ENCODE results near the gene SPRYD3.
"Not testable (repeated sequence)": the region's sequence is repeated elsewhere in the genome, so short reads cannot be mapped to it uniquely, and the experiment has no call there.

SPRYD3 gene

GRCh38 chr12:53049571-53050318, 29.4 kb downstream of the SPRYD3 start, which contains the start of gene TNS2:
TNS2 (plus strand) TSS chr12:53050065; CDS start chr12:53050186, 121 bp downstream.
- no peak for DNase-seq

DNA sequence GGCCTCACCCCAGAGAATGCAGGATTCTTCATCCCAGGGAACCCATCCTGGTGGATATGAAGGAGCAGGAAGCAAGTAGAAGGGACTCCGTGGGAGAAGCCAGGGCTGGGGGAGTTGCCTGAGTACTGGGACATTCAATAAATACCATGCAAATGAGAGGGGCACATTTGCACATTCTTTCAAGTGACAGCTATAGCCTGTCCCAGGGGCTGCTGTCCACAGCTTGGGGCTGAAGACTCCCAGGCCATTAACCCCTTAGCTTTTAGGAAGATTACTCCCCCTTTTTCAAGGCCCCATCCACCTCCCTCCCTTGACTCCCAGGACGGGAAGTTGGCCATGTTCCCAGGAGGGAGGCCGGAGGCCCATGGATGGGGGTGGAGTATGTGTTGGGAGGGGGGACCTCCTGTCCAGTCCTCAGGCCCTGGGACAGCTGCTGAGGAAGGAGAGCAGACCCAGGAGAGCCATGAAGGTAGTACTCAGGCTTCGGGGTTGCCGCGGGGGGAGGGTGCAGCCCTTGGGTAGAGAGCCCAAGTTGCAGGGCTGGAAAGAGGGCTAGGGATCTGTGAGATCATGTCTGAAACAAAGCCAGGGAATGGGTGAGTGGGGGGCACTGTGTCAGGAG, 30.3 kb downstream of the SPRYD3 start:
- DNase-seq, result no peak

- peak; percentile 59 for DNase-seq
These were observed 31.0 kb downstream of the SPRYD3 start for GRCh38 chr12:53048033-53048779.

GRCh38 chr12:53047221-53048032, 31.8 kb downstream of the SPRYD3 start:
- DNase-seq, result peak; percentile 26

DNA sequence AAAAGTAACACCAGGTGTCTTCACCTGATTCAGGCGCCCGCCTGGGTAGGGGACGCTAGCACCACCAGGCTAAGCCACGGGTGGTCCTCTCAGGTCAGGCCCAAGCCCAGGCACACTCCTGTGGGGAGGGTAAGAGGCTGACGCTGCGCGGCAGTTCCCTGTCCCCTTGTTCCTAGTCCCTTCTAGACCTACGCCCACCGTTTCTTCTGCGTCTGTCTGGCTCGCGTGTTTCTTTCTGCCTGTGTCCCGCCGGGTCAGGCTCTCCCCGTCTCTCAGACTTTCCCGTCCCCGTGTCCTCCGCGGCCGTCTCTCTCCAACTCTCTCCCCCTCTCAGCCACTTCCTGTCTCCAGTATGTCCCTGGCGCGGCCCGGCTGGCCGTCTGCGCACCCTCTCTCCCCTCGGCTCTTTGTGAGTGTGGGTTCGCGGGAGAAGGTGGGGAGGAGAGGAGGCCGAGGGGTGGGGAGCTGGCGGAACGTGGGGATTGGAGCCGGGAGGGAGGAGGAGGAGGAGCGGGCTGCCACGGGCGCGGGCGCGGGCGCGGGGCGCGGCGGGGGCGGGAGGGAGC, 32.5 kb downstream of the SPRYD3 start:
- DNase-seq, result no peak

DNA sequence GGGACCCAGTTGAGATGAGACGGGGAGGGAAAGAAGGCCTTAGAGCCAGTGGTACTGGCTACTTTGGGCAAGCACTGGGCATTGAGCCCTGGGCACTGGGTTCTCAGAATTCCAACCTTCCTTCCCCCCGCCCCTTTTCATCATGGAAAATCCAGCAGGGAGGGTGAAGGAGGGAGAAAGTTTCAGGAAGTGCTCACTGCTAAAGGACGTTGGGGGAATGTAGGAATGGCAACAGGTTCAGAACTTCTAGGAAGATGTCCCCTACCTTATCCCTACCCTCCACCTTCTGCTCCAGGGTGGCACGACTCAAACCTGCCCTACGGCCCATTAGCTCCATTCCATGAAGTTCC, 33.5 kb downstream of the SPRYD3 start:
- no peak for DNase-seq

DNA sequence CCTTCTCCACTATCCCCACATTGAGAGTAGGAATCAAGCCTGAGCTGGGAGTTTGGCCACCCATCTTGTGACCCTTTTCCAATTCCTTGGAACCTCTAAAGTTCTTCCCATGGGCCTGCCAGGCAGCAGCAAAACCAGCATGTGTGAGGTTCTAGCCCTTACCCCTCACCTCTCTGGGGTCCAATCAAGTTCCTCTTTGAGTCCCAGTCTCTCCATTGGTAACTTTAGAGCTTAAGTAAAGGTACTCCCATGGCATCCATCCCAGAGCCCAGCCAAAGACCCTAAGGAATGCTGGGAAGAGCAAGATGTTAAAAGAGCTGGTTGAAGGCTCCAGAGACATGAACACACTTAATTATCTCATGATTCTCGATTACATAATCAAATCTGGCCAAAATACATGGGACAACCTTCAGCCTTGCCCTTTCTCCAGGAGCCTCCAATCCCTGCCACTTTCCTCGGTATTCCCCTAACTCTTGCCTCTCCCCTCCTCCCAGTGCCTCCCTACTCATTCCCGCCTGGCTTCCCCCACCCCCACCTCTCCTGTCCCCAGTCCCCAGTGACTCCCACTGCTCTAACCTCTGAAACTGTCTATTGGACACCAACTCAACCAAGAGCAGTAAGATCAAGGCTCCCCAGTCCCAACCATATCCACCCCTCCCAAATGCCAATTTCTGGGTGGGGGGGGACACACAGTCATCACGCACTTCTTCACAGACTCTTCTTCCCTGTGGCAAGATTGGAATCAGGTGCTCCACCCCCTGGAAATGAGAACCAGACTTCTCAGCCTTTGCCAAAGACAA, 34.1 kb downstream of the SPRYD3 start:
- no peak for DNase-seq

DNA sequence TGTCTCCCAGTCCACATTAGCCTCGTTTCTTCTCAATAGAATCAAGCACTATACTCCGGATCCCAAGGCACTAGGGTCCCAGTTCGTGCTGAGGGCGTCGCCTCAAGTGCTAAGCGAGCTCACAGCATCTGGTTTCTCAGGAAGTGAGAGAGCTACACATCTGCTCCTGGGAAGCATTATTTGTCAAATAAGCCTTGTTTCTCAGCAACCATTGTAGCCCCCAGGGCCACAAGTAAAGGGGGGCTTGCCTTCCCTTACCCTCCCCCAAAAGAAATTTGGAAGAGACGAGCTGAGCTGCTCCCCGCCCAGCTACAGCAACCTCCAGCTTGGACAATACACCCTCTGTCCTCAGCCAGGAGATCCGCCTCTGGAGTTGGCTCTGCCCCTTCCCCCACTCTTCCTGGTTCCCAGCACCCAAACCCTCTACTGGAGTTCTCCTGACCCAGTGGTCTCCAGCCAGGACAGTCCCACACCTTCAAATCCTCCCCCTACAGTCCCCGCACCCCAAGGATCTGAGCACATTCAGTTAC, 35.1 kb downstream of the SPRYD3 start:
- DNase-seq, result no peak

DNA sequence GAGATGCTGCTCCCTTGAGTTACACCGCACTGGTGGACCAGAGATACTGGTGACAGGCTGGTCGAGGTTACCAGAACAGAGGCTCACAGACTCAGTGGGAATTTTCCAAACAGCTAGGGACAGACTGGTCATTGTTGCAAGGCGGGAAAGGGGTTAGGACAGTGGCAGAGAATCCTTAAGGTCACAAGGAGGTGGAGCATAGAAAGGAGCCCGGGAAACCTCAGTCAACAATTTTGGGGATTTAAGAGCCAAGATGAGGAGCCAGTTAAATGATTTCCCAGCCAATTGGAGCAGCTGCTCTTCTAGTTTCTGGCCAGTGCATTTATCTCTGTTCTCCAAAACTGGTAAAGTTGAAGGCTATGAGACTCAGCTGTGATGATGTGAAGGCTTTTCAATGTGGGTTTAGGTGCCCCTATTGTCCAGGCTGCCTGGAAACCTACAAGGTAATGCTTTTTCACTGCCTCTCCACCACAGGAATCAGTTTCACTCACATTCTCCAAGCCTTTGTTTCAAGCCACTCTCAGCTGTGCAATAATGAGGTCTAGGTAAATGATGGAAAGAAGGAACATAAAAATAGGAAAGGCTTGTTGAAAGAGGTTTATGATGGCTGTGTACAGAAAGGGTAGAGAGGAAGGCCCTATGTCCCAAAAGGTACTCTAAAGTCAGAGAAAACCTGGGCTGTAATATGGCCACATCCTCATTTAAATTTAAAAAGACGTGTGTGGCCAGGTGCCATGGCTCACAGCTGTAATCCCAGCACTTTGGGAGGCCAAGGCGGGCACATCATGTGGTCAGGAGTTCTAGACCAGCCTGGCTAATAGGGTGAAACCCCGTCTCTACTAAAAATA, 36.4 kb downstream of the SPRYD3 start:
- no peak for DNase-seq

DNA sequence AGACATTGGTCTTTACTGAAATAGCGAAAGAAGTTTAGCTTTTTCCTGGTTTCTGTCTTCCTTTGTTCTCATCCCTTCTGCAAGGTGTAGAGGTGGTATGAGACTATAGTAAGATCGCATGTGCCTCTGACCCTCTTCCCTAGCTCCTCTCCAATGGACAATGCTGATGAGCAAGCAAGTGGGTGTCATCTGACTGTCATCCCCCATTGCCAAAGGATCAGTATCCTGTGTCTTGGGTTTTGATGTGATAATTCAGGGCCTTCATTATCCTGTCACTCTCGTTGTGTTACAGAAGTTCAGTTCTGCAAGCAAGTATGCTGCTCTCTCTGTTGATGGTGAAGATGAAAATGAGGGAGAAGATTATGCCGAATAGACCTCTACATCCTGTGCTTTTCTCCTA, 39.3 kb downstream of the SPRYD3 start:
- no peak for DNase-seq

- DNase-seq, result no peak
These were observed 42.4 kb downstream of the SPRYD3 start for GRCh38 chr12:53036802-53037201.

GRCh38 chr12:53034459-53034858, 44.7 kb downstream of the SPRYD3 start:
- DNase-seq, result no peak

DNA sequence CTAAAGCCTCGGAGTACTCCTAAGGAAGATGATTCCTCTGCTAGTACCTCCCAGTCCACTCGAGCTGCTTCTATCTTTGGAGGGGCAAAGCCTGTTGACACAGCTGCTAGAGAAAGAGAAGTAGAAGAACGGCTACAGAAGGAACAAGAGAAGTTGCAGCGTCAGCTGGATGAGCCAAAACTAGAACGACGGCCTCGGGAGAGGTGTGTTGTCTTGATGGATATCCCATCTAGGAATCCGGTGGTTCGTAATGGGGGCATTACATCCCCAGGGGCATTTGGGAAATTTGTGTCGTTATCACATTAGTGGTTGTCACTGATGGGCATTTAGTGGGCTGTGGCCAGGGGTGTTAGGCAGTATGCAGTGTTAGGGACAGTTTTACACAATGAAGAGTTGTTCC, 45.4 kb downstream of the SPRYD3 start:
- not testable (repeated sequence) for DNase-seq

DNA sequence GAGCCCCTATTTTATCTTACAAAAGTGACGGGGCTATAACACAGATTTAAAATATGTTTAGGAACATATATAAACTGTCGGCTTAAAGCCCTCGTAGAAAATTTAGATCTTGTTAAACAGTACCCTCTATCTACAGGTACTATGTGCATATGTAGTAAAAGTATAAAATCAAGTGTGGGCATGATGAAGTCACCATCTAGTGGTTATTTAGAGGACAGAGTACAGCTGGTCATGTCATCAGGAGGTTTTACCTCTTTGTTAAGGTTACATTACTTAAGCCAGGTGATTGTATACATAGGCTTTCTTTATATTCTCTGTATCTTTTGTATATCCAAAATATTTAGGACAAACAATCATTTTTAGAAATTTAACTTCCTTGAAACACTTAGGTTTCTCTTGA, 47.6 kb downstream of the SPRYD3 start:
- DNase-seq, result no peak

DNA sequence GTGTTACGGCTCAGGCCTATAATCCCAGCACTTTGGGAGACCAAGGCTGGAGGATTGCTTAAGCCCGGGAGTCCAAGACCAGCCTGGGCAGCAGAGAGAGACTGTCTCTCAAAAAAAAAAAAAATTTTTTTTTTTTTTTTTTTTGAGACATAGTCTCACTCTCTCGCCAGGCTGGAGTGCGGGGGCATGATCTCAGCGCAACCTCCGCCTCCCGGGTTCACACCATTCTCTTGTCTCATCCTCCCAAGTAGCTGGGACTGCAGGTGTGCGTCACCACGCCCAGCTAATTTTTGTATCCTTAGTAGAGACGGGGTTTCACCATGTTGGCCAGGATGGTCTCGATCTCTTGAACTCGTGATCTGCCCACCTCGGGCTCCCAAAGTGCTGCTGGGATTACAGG, 52.2 kb downstream of the SPRYD3 start:
- DNase-seq, result not testable (repeated sequence)

GRCh38 chr12:53025250-53025649, 53.9 kb downstream of the SPRYD3 start:
- DNase-seq, result no peak

GRCh38 chr12:53014709-53015108, 64.5 kb downstream of the SPRYD3 start:
- DNase-seq, result no peak

Measured in NCI-H1694 treated with DMSO at 0.1 percent for 48 hours (cell line).